HG03460 (cell line): Measurements from ENCODE around the gene HAPLN1.
"Not testable (repeated sequence)": the region's sequence is repeated elsewhere in the genome, so short reads cannot be mapped to it uniquely, and the experiment has no call there.

Experiments used
- ATAC-seq: cut with Tn5 transposase; IDR thresholded peaks from one replicate; pipeline ENCODE4 v1.9.1; 2021; ENCODE audit not compliant: unreplicated experiment

HAPLN1 gene

DNA sequence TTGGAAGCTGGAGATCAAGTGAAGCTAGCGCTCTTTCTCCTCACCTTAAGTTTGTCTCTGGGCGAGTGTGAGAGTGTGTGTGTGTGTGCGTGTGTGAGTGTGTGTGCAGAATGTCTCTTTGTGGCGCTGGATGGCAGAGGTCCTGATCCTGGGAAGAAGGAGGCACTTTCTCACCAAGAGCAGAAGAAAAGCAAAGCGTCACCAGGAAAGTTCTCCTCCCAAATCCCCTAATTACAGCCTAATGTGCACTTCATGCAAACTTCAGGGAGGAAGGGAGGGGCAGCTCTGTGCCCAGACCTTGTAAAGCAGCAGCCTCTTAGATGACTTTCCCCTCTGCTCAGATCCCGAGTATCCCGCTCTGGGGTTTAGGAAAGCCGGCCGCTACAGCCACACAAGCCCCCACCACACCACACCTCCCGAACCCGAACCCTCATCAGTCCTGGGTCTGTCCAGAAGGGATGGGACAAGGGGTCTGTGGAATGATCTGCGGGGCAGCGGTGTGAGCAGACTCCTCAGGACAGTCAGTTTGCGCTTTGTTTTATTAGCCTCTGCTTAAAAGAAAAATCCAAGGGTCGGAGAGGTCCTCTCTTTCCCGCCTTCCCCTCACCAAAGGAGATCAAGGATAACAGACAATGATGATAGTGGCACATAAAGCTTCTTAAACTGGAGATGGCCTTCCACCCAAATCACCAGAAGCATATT, at the start of gene HAPLN1:
Gene HAPLN1 (minus strand): TSS at position 20 of the 702 bp plus-strand sequence. CDS start 47,332 bp downstream, outside the sequence.
- no peak for ATAC-seq

DNA sequence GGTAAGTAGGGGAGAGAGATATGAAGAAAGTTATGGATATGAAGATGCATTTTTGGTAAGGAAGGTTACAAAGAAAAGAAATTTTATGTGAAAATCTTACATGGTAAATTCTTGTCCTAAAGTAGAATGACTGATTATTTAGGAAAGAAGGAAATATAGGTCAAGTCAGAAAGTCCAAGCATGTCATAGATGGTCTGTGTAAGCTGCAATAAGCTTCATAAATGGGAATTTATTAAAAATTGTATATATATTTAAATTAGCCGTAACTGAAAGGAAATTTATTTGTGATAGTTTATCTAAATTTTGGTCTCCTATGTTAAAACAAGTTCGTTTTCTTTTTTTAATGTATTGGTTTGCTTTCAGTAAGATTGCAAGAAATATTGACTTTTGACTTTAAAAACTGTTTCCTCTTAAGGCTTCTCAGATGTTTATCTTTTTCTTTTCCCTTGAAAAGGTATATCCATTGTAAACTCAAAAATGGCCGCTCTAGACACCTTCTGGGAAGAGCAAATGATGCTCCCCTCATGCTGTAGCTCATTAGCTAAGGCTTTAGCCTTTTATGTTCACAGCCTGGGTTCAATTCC, 46.8 kb upstream of the HAPLN1 start:
- ATAC-seq: no peak

DNA sequence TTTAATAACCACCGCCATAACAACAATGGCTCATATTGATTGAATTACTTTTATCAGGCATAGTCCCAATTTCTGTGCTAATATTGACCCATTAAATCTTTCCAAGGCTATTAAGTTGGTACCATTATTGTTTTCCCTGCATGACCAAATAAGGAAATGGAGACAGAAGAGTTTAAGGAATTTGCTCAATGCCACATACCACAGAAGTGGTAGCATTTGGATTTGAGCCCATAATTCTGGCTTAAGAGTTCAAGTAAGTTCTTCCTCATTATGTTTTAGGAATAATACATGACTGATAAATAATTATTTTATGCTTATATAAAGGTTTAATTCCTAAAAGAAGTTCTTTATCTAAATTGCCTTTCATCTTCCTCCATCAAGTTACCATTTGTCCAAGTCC, 43.4 kb upstream of the HAPLN1 start:
- no peak for ATAC-seq

DNA sequence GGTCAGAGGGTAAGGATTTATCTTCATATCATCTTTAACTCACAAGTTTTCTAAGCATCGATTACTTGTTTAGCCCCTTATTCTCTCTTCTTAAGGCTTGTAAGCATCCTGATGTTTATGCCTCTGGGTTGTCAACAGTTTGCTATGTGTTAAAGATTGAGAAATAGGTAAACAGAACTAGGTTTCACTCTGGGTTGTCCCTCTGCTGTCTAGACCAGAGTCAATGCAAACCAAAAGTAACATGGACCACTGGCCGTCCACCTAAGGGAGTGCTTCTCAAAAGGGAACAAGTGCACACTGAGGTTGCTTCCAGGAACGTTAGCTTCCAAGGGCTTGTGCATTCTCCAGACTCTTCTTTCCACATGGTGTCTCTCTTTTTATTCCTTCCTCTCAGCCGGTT, 39.9 kb upstream of the HAPLN1 start:
- ATAC-seq: no peak

DNA sequence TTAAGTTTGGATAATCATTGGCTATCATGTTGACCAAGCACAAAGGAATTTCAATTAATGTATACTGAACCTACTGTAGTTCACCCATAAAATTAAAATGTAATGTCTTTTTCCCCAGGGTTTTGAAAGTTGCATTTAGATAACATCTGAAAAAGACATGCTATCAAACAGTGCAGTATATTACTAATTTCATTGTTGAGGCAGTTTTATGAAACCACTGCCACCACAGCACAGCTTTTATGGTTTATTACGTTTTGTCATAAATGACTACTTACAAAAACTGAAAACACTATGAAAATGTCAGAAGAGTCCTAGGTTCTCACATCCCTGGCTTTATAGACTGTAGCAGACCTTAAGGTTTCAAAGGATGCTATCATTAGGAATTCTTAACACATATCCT, 32.0 kb upstream of the HAPLN1 start:
- no peak for ATAC-seq

DNA sequence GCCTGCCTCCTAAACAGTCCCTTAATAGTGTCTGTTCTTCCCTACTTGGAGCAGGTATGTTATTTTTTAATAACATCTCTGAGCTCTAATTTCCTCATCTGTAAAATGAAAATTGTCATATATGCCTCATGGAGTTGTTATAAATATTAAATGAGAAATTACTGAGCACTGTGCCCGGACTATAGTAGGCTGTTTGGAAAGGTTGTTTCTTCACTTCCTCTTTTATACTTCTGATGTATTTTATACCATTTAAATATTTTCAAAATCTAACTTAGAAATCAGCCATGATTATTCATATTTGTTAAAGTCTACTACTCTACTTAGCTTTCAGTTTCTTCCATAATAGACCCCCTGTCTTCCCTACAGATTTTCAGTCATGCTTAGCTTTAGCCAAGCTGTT, 30.5 kb upstream of the HAPLN1 start:
- no peak for ATAC-seq

DNA sequence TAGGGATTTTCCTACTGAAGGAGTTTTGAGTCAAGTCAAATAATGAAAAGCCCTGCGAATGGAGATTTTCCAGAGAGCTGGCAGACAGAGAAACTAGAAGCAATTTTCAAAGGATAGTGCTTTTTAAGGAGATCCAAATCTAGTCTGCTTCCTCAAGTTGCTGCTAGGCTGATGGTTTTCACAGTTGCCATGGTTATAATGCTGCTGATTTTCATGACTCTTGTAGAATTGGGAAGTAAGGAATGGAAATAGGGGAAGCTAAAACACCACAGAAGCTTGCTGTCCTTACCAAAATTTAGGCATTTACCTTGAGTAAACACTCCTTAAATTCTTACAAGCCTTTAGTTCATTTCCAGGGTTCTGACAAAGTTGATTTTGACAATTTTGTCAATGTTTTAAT, 30.1 kb upstream of the HAPLN1 start:
- ATAC-seq: no peak

DNA sequence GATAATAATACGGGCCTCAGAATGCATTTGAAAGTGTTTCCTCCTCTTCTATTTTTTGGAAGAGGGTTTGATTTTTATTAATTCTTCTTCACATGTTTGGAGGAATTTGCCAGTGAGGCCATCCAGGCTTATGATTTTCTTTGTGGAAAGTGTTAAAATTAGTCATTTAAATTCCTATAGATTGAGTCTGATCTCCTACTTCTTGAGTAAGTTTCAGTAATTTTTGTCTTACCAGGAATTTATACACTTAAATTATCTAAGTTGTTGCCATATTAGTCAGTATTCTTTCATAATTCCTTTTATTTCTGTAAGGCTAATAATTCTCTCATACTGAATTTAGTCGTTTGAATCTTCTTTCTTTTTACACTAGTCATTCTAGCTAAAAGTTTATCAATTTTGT, 25.2 kb upstream of the HAPLN1 start:
- ATAC-seq: no peak

DNA sequence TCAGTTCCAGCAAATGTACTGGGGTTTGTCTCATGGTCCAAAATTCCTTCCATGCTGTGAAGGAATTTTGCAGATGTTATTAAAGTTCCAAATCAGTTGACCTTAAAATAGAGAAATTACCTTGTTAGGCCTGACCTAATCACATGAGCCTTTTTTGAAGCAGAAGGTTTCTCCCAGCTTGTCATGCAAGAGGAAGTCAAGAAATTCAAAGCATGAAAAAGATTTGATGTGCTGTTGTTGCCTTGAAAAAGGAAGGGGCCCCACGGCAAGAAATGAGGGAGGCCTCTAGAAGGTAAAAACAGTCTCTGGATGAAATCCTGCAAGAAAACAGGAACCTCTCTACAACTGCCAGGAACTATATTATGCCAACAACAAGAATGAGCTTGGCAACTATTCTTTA, 24.2 kb upstream of the HAPLN1 start:
- ATAC-seq: no peak

DNA sequence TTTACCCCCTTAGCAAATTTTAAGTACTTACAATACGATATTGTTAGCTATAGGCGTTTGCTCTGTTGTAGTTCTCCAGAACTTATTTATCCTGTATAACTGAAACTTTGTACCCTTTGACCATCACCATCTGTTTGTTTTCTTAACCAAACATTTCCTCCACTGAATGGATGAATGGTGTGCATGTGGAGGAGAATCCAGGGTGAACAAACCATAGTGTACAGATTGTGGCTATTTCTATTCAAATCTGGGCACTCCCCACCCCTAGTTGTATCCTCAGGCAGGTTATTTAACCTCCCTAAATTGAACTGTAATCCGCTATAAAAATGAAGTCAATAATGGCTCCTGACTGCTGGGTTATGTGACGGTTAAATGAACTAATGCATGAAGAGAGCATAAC, 21.4 kb upstream of the HAPLN1 start:
- no peak for ATAC-seq

DNA sequence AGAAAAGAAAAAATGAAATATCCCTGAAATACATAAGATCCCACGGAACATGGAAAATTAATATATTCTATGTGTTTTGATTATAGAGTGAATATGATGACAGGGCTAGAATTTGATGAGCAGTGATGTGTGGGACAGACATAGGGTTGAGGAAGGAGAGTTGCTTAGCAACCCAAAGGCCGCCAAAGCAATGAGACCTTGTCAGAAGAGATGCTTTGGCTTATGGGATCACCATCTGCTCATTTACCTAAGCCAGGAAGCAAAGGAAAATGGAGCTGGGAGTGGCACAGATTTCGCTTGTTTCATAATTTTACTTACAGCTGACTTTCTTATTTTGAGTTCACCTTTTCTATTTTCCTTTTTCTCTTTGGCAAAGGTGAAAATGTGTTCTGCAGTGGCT, 20.9 kb upstream of the HAPLN1 start:
- ATAC-seq: no peak

DNA sequence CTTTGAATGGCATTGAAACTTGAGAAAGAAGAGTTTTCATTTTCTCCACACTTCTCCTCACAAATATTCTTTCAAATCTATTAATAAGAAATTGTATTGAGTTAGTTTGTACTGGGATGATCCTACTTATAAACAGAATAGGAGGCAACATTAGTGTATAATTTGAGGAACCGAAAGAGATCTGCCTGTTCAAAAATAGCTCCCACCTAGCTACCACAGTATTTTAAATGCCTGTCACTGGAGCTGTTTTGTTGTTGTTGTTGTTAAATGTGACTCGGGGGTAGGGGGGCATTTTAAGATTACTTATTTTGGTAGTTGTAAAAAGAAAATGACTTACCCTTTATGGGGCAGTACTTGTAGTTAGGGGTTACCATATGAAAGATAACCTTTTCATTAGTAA, 20.1 kb upstream of the HAPLN1 start:
- ATAC-seq: no peak

DNA sequence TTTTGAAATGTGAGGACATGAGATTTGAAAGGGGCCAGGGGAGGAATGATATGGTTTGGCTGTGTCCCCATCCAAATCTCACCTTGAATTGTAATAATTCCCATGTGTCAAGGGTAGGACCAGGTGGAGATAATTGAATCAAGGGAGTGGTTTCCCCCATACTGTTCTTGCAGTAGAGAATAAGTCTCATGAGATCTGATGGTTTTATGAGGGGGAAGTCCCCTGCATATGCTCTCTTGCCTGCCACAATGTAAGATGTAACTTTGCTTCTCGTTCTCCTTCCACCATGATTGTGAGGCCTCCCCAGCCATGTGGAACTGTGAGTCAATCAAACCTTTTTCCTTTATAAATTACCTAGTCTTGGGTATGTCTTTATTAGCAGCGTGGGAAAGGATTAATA, 15.5 kb upstream of the HAPLN1 start:
- not testable (repeated sequence) for ATAC-seq

DNA sequence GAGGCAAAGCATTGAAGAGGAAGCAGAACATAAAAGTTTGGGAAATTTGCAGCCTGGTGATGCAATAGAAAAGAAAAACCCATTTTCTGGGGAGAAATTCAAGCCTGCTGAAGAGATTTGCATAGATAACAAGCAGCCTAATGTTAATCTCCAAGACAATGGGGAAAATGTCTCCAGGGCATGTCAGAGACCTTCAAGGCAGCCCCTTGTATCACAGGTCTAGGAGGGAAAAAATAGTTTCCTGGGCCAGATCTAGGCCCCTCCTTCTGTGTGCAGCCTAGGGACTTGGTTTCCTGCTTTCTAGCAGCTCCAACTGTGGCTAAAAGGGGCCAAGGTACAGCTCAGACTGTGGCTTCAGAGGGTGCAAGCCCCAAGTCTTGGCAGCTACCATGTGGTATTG, 14.4 kb upstream of the HAPLN1 start:
- ATAC-seq: not testable (repeated sequence)

DNA sequence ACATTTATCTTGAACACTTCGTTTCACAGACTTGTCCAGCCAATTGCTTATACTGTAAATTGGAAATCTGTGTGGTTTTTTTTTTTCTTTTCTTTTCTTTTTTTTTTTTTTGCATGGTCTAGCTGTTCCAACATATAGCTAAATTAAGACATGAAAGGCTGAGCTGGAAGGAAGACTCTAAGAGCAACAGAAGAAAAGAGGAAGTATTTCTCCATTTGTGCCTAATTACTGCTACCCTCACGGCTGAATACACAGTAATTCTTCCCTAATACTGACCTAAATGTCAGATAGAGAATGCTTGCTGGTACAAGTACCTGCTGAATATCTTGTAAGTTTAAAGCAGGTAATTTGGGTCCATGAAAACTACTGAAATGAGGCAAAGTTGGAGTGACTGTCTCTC, 11.0 kb upstream of the HAPLN1 start:
- ATAC-seq: no peak

DNA sequence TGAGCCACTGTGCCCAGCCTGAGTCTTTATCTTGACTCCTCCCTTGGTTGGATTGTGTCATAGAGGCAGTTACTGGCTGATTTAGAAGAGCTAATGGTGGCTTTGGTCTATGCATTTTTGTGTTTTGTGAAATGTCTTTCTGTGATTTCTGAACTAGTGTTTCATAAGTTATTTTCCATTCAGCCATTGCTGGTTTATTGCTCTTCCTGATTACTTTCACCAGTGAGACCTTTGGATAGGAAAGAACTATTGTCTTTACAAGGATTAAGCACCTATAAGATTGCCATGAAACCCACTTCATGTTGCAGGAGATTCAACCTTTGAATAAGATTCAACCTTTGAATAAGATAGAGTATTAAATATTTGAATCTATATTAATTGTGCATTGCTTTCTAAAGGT, 8.7 kb upstream of the HAPLN1 start:
- ATAC-seq: no peak

DNA sequence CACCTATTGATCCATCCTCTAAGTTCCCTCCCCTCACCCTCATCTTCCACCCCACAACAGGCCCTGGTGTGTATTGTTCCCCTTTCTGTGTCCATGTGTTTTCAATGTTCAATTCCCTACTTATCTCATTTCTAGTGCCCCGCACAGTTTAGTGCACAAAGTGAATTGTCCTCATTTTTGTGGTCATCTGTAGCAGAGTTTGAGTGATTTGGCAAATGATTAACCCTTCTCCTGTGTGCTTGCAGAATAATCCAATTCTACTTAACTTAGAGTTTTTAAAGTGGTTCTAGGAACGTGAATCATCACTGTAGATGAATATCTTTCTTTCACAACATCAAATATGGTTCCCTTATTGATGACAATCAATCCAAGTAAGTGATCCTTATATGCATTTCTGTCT, 6.3 kb upstream of the HAPLN1 start:
- ATAC-seq: no peak

DNA sequence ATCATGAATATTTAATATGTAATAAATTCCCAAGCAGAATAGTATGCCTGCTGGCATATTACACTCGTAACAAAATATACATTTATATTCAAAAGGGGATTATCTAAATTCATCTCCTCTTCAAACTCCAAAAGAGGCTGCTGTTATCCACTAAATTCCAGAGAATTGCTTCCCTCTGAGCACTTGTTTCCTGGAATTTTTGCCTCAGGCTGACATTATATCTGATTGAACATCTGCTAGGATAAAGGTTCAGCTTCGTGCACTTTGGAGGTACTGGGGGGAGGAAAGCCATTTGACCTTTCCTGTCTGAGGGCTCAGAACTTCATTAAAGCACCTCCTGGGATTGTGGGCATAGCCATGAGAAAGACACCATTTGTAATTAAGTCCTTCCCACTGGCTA, 4.3 kb upstream of the HAPLN1 start:
- no peak for ATAC-seq

DNA sequence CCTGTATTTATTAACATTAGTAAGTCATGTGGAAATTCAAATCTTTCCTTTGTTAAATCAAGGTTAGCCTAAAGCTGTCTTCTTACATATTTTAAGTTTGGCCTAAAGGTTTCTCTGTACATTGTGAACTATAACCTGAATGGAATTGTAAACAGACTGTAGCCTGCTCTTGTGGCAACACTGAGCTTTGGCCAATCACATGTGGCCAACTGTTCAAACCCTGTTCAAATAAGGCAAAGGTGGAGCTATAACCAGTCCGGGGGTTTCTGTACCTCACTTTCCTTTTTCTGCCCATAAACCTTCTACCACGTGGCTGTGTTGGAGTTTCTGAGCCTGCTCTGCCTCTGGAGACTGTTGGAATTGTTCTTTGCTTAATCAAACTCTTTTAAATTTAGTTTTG, 3.3 kb upstream of the HAPLN1 start:
- no peak for ATAC-seq

DNA sequence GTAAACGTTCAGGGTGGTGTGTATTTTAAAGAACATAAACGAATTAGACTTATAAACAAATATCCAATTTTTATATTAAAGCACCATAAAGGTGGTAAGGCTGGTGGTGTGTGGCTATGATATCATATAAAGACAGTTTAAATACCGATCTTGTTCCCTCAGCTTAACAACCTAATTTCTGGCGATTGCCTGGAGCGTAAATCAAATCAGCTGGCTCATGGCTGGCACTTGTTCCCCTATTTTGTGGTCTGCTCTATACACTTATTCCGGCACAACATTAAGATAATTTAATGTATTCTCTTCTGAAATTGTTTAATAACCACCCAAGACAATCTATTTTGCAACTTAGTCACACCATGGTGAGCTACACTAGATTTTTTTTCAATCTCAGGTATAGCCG, 2.4 kb upstream of the HAPLN1 start:
- no peak for ATAC-seq

DNA sequence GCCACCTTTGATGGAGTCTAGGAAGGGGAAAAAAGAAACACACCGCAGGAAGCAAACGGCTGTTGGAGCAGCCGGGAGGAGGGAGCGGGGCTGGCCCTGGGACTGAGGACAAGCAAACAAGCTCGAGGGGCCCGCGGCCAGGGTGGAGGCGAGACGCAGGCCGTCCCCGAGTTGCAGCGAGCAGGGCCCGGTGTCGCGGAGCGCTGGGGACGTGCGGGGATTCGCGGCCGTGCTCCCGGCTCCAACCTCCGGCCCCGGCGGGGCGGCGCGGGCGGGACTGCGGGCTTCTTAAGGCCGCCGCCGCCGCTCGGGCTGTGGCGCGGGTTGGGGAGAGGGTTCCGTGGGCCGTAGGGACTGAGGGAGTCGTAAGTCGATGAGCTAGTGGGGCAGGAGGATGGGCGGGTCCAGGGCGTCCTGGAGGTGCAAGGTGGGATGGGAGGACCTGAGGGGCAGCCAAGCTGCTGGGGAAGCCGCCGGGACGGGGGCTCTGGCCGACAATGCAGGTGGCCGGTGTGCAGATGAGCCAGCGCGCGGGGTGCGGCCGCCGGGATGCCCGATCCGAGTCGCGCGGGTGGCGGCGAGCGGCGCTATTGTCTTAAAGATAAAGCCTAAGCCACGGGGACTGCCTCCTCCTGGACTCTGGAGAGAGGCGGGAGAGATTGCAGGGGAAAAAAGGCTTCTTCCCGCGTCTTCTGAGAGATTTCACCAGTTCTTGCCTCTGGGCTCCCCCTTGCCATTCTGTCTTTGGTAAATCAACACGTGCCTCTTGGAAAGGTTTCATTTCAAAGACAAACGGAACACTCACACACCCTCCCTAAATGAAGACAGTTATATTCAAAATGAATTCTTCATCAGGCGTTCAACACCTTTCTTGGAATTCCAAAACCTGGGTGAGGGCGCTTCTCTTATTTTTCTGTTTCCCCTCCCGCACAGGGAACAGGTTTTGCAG, 1.6 kb upstream of the HAPLN1 start:
- peak; percentile 60 for ATAC-seq

DNA sequence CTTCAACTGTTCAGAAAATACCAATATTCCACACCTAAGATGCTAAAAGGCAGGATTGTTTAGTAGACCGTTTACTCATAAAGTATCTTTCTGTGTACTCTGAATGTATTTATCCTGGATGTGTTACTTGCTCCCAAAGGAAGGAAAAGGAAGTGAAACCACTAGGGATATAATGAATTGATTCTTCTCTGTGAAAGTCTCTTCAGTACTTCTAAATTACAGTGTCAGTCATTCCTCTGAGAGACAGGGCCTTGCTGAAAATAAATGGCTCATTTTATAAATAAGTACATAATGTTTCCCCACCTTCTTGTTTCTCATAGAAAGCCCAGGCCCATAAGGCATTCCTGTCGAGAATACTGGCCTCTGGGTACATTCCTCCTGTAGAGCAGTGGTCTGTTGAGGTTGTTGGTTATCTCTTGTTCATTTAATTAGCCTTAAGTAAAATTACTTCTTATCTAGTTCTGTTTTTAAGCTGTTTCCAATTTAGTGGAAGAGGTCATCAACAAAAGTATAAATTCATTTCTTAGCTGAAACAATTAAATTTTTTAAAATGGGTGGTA, 1.6 kb downstream of the HAPLN1 start:
- no peak for ATAC-seq
